SH-SY5Y (cell line): ENCODE measurements around the gene UBE2G1.

Experiments used
- GATA2 ChIP-seq: IDR thresholded peaks from 2 replicates; pipeline ENCODE4 v1.6.1; 2011; ENCODE audit warnings: mild to moderate bottlenecking, low read depth, low read length
- GATA3 ChIP-seq: IDR thresholded peaks from 2 replicates; pipeline ENCODE4 v1.6.1; 2011; ENCODE audit warnings: low read depth, mild to moderate bottlenecking, low read length, moderate library complexity

Gene UBE2G1

GRCh38 chr17:4357030-4357628, 9.3 kb downstream of the UBE2G1 start:
- TF ChIP-seq GATA3, result no peak
- no peak for TF ChIP-seq GATA2

GRCh38 chr17:4354862-4355514, 11.5 kb downstream of the UBE2G1 start:
- no peak for TF ChIP-seq GATA2
- TF ChIP-seq GATA3, result no peak

GRCh38 chr17:4354206-4354605, 12.3 kb downstream of the UBE2G1 start:
- TF ChIP-seq GATA3, result no peak

GRCh38 chr17:4345581-4346252, 20.8 kb downstream of the UBE2G1 start:
- TF ChIP-seq GATA2 (no peak), GATA3 (no peak)

GRCh38 chr17:4344926-4345325, 21.5 kb downstream of the UBE2G1 start:
- TF ChIP-seq GATA3, result no peak
- no peak for TF ChIP-seq GATA2

- TF ChIP-seq GATA3, result no peak
- TF ChIP-seq GATA2, result no peak
These were observed 23.9 kb downstream of the UBE2G1 start for GRCh38 chr17:4342535-4342934.

GRCh38 chr17:4341616-4341977, 24.9 kb downstream of the UBE2G1 start:
- no peak for TF ChIP-seq GATA3
- TF ChIP-seq GATA2, result no peak

- TF ChIP-seq GATA2, result no peak
- TF ChIP-seq GATA3, result no peak
These were observed 25.4 kb downstream of the UBE2G1 start for GRCh38 chr17:4340914-4341615.

- TF ChIP-seq GATA2 (no peak), GATA3 (no peak)
These were observed 31.5 kb downstream of the UBE2G1 start for GRCh38 chr17:4334776-4335584.

- TF ChIP-seq GATA3 (no peak), GATA2 (no peak)
These were observed 32.1 kb downstream of the UBE2G1 start for GRCh38 chr17:4334332-4334731.

GRCh38 chr17:4333041-4333440, 33.4 kb downstream of the UBE2G1 start:
- TF ChIP-seq GATA2 (no peak), GATA3 (no peak)

GRCh38 chr17:4332296-4332970, 34.0 kb downstream of the UBE2G1 start:
- TF ChIP-seq GATA3, result no peak
- TF ChIP-seq GATA2, result no peak

GRCh38 chr17:4331614-4332013, 34.9 kb downstream of the UBE2G1 start:
- TF ChIP-seq GATA3 (no peak), GATA2 (no peak)

- TF ChIP-seq GATA2 (no peak), GATA3 (no peak)
These were observed 36.6 kb downstream of the UBE2G1 start for GRCh38 chr17:4329838-4330237.

- TF ChIP-seq GATA2 (no peak), GATA3 (no peak)
These were observed 38.9 kb downstream of the UBE2G1 start for GRCh38 chr17:4327606-4328005.

- TF ChIP-seq GATA3 (no peak), GATA2 (no peak)
These were observed 39.9 kb downstream of the UBE2G1 start for GRCh38 chr17:4326608-4327007.
